HL-60 (cell line): ENCODE measurements around the gene CASTOR2.

Experiments used
- DNase-seq, 2 experiments: peaks; one replicate each; pipeline ENCODE4 v3.0.0-alpha.2; 2010 to 2020; ENCODE audit warnings: low read depth in 1 of 2, low spot score in 1 of 2
- H3K27ac ChIP-seq: fragments of 250-450 bp; sonication (Bioruptor Pico); replicated peaks from 2 replicates; pipeline ENCODE4 v1.5.1; 2020; ENCODE audit warnings: mild to moderate bottlenecking, moderate library complexity
- H3K27me3 ChIP-seq: fragments of 250-450 bp; sonication (Bioruptor Pico); 2 replicates; pipeline ENCODE4 v1.5.1; 2021; ENCODE audit warnings: mild to moderate bottlenecking, moderate library complexity; ENCODE audit not compliant: insufficient read depth, poor library complexity, severe bottlenecking
- H3K4me3 ChIP-seq: replicated peaks from 2 replicates; pipeline ENCODE4 v1.5.1; 2011; ENCODE audit warnings: mild to moderate bottlenecking, control low read depth, low read length; ENCODE audit not compliant: insufficient read depth
- GABPA ChIP-seq: IDR thresholded peaks from 2 replicates; pipeline ENCODE4 v1.6.1; 2012; ENCODE audit warnings: low read depth
- POLR2AphosphoS5 ChIP-seq: IDR thresholded peaks from 2 replicates; pipeline ENCODE4 v1.6.1; 2012; ENCODE audit warnings: low read depth
- SPI1 ChIP-seq: IDR thresholded peaks from 2 replicates; pipeline ENCODE4 v1.6.1; 2012; ENCODE audit warnings: low read depth, mild to moderate bottlenecking, borderline replicate concordance
- TF ChIP-seq, protein P1 (sequence below): IDR thresholded peaks from one replicate; pipeline ENCODE4 v1.5.1; 2011; ENCODE audit warnings: low read length, control low read depth, inconsistent platforms; ENCODE audit not compliant: insufficient read depth
- TF ChIP-seq, protein P2 (sequence below): IDR thresholded peaks from 2 replicates; pipeline ENCODE4 v1.6.1; 2012; ENCODE audit warnings: low read depth; ENCODE audit not compliant: insufficient replicate concordance

CASTOR2 gene

DNA sequence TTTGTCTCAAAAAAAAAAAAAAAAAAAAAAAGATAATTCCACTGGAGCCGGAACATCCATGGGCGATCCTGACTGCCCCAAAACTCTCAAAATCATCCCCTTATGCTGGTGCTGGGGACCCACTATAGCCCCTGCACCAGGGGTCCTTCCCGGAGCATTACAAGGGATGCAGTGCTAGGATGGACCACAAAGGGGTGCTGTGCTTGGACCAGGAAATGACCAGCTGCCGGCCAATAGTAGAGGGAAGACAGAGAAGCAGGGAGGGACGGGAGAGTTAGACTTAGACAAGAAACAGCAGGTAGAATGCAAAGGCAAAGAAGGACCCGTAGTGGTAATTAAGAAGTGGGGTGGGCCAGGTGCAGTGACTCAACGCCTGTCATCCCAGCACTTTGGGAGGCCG lies 68.6 kb downstream of the CASTOR2 start:
- no peak for DNase-seq
- H3K4me3 ChIP-seq, result no peak overlapping the region
- no peaks in the 10 kb centered on the region for H3K27me3 ChIP-seq
- no peak overlapping the region for H3K27ac ChIP-seq
- TF ChIP-seq SPI1 (no peak), POLR2AphosphoS5 (no peak), GABPA (no peak)
- TF ChIP-seq, protein P1, sequence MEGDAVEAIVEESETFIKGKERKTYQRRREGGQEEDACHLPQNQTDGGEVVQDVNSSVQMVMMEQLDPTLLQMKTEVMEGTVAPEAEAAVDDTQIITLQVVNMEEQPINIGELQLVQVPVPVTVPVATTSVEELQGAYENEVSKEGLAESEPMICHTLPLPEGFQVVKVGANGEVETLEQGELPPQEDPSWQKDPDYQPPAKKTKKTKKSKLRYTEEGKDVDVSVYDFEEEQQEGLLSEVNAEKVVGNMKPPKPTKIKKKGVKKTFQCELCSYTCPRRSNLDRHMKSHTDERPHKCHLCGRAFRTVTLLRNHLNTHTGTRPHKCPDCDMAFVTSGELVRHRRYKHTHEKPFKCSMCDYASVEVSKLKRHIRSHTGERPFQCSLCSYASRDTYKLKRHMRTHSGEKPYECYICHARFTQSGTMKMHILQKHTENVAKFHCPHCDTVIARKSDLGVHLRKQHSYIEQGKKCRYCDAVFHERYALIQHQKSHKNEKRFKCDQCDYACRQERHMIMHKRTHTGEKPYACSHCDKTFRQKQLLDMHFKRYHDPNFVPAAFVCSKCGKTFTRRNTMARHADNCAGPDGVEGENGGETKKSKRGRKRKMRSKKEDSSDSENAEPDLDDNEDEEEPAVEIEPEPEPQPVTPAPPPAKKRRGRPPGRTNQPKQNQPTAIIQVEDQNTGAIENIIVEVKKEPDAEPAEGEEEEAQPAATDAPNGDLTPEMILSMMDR, result no peak
- TF ChIP-seq, protein P2, sequence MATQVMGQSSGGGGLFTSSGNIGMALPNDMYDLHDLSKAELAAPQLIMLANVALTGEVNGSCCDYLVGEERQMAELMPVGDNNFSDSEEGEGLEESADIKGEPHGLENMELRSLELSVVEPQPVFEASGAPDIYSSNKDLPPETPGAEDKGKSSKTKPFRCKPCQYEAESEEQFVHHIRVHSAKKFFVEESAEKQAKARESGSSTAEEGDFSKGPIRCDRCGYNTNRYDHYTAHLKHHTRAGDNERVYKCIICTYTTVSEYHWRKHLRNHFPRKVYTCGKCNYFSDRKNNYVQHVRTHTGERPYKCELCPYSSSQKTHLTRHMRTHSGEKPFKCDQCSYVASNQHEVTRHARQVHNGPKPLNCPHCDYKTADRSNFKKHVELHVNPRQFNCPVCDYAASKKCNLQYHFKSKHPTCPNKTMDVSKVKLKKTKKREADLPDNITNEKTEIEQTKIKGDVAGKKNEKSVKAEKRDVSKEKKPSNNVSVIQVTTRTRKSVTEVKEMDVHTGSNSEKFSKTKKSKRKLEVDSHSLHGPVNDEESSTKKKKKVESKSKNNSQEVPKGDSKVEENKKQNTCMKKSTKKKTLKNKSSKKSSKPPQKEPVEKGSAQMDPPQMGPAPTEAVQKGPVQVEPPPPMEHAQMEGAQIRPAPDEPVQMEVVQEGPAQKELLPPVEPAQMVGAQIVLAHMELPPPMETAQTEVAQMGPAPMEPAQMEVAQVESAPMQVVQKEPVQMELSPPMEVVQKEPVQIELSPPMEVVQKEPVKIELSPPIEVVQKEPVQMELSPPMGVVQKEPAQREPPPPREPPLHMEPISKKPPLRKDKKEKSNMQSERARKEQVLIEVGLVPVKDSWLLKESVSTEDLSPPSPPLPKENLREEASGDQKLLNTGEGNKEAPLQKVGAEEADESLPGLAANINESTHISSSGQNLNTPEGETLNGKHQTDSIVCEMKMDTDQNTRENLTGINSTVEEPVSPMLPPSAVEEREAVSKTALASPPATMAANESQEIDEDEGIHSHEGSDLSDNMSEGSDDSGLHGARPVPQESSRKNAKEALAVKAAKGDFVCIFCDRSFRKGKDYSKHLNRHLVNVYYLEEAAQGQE, result no peak

DNA sequence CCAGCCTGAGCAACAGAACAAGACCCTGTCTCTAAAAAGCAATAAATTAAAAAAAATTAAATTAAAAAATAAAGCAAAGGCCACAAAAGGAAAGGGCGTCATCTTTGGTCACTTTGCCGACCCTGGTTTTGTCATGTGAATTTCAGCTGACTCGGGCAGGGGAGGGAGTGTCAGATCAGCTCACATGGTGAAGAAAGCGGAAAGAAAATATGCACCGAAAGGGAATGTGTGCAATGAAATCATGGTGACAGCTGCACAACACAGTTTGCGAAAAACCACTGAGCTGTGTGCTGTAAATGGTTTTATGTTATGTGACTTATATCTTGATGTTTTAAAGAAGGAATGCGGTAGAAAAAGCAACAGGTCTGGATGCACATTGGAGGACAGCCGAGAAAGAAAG lies 69.3 kb downstream of the CASTOR2 start:
- DNase-seq, result no peak
- TF ChIP-seq, protein P1, result no peak
- no peak for TF ChIP-seq GABPA
- no peak for TF ChIP-seq SPI1
- TF ChIP-seq, protein P2, result no peak
- TF ChIP-seq POLR2AphosphoS5, result no peak
- no peak overlapping the region for H3K27ac ChIP-seq
- no peaks in the 10 kb centered on the region for H3K27me3 ChIP-seq
- H3K4me3 ChIP-seq, result no peak overlapping the region

DNA sequence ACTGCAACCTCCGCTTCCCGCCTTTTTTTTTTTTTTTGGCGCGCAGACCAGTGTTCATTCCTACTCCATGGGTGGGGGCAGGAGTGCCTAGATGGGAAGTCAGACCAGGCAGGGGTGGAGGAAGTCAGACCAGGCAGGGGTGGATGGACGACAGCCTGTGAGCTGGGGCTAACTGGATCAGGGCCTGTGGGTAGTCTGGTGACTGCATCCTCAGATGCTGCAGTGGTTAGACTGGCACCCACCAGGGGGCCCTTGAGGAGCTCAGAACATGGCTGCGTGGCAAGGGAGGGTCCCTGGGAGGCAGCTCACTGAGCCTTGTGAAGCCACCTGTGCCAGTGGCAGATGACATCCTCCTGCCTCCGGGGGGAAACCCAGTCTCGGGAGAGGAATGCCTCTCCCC lies 74.0 kb downstream of the CASTOR2 start:
- TF ChIP-seq SPI1, result no peak
- no peak for TF ChIP-seq GABPA
- TF ChIP-seq, protein P2, result no peak
- TF ChIP-seq POLR2AphosphoS5, result no peak
- TF ChIP-seq, protein P1, result no peak
- Histone ChIP-seq H3K27me3 (no peaks in the 10 kb centered on the region), H3K4me3 (no peak overlapping the region), H3K27ac (no peak overlapping the region)
- no peak for DNase-seq
